MCF 10A (cell line): Measurements from ENCODE around the gene SIPA1. TPM values are rescaled to one million over a fixed set of nuclear protein-coding genes. Genes with fewer than 3 reads are reported as not detected.

Experiments
- BruUV-seq: library from RNA; stranded (reverse); fragments of 400-500 nt; replicated peaks from 2 replicates; lab custom pipeline; 2021; lab: Mats Ljungman, UMichigan
- CTCF ChIA-PET: fragments of 300-600 bp; sonication (Branson Sonifier 250); formaldehyde crosslinking; extraction: SDS; loops from one replicate; lab custom pipeline; 2021; ENCODE audit warnings: antibody characterized with exemption, inconsistent platforms; lab: Yijun Ruan, JAX
- POLR2A ChIA-PET: fragments of 300-600, 350-650 bp; sonication (Branson Sonifier 250); formaldehyde crosslinking; extraction: SDS; loops from one replicate; lab custom pipeline; 2020; ENCODE audit warnings: antibody characterized with exemption, inconsistent platforms; lab: Yijun Ruan, JAX
- DNase-seq: peaks from one replicate; pipeline ENCODE4 v3.0.0-alpha.2; 2018; ENCODE audit not compliant: unreplicated experiment
- H3K27ac Mint-ChIP-seq: one replicate; pipeline ENCODE4 v1.8.0; 2022; ENCODE audit warnings: mild to moderate bottlenecking, low read depth, mixed read lengths; ENCODE audit not compliant: unreplicated experiment
- H3K27me3 Mint-ChIP-seq: one replicate; pipeline ENCODE4 v1.8.0; 2022; ENCODE audit warnings: mixed read lengths; ENCODE audit not compliant: insufficient read depth, unreplicated experiment
- H3K36me3 Mint-ChIP-seq: one replicate; pipeline ENCODE4 v1.8.0; 2022; ENCODE audit warnings: mild to moderate bottlenecking, moderate library complexity, mixed read lengths; ENCODE audit not compliant: insufficient read depth, unreplicated experiment
- H3K4me1 Mint-ChIP-seq: one replicate; pipeline ENCODE4 v1.8.0; 2022; ENCODE audit warnings: mixed read lengths; ENCODE audit not compliant: insufficient read depth, unreplicated experiment
- H3K4me3 Mint-ChIP-seq: one replicate; pipeline ENCODE4 v1.8.0; 2022; ENCODE audit warnings: mild to moderate bottlenecking, moderate library complexity, mixed read lengths; ENCODE audit not compliant: unreplicated experiment
- H3K9me3 Mint-ChIP-seq: one replicate; pipeline ENCODE4 v1.8.0; 2022; ENCODE audit warnings: mixed read lengths; ENCODE audit not compliant: unreplicated experiment
- intact Hi-C: fragments of 100-400 bp; cut with micrococcal nuclease; formaldehyde crosslinking; loops from 2 replicates; pipeline ENCODE4 v1.14.1; 2022
- total RNA-seq: library from RNA; stranded (reverse); gene quantifications from 2 replicates; pipeline ENCODE4 v1.2.3, GENCODE V29; 2022
- TF ChIP-seq, protein P1 (sequence below): fragments of 200-600 bp; IDR thresholded peaks from one replicate; pipeline ENCODE4 v1.8.0; 2022; ENCODE audit warnings: antibody characterized with exemption, mild to moderate bottlenecking; ENCODE audit not compliant: unreplicated experiment

SIPA1 gene
- total RNA-seq, 1 experiment from 2014 or later, result 4.9 TPM

DNA sequence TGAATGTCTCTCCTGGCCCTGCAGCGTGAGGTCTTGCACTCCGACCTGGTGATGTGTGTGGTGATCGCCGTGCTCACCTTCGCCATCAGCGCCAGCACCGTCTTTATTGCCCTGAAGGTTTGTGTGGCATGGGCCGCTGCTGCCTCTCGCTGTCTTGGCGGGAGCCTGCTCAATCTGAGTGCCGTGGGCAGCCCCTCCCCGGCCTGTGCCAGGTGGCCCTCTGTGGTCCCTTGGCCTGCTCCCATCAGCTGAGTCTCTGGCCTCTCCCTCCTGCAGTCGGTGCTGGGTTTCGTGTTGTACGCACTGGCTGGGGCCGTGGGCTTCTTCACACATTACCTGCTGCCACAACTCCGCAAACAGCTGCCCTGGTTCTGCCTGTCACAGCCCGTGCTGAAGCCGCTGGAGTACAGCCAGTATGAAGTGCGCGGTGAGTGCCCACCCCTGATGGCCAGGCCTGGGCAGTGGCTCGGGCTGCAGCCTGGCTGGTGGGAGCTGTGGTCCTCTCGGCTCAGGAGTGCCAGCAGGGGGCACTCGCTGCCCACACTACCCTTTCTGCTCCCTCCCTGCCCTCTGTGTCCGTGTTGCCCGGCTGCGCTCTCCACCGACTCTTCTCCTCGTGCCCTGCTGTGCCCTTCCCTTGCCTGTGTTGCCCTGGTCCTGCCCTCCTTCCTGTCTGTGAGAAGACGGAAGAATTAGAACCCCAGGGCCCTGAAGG lies 12.1 kb upstream of the SIPA1 start:
- ChIA-PET POLR2A (interaction anchor here (0.6 kb wide), 1 partner anchor 29 kb away, joined by 3 read pairs; no protein-coding TSS in a partner anchor), CTCF (interaction anchor here (0.6 to 0.9 kb wide), 3 partner anchors 33 to 287 kb away, joined by 3 to 4 read pairs (median 3); no protein-coding TSS in a partner anchor)
- TF ChIP-seq, protein P1, sequence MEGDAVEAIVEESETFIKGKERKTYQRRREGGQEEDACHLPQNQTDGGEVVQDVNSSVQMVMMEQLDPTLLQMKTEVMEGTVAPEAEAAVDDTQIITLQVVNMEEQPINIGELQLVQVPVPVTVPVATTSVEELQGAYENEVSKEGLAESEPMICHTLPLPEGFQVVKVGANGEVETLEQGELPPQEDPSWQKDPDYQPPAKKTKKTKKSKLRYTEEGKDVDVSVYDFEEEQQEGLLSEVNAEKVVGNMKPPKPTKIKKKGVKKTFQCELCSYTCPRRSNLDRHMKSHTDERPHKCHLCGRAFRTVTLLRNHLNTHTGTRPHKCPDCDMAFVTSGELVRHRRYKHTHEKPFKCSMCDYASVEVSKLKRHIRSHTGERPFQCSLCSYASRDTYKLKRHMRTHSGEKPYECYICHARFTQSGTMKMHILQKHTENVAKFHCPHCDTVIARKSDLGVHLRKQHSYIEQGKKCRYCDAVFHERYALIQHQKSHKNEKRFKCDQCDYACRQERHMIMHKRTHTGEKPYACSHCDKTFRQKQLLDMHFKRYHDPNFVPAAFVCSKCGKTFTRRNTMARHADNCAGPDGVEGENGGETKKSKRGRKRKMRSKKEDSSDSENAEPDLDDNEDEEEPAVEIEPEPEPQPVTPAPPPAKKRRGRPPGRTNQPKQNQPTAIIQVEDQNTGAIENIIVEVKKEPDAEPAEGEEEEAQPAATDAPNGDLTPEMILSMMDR, result no peak
- BruUV-seq, result no TSS peak
- no peaks in the 10 kb centered on the region for H3K27me3 Mint-ChIP-seq
- H3K27ac Mint-ChIP-seq, result no peak overlapping the region
- intact Hi-C loops, result no loop called here
- H3K4me1 Mint-ChIP-seq, result no peaks in the 10 kb centered on the region
- DNase-seq, result no peak
- H3K4me3 Mint-ChIP-seq, result no peak overlapping the region
- H3K9me3 Mint-ChIP-seq, result no peaks in the 10 kb centered on the region
- H3K36me3 Mint-ChIP-seq, result peaks cover 37% of the 10 kb centered on the region

DNA sequence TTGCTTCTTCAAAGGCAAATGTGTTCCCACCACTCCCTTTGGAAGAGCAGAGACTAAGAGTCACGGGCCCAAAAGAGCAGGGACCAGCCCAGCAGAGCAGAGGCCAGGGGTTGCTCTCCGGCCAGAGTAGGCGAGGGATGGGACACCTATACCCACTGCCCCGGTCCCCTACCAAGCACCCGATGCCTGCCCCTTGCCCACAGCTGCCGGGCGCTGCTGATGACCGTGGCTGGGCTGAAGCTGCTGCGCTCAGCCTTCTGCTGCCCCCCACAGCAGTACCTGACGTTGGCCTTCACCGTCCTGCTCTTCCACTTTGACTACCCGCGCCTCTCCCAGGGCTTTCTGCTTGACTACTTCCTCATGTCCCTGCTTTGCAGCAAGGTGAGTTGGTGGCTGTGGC lies 10.7 kb upstream of the SIPA1 start:
- Mint-ChIP-seq H3K4me3 (no peak overlapping the region), H3K36me3 (peaks cover 25% of the 10 kb centered on the region), H3K27me3 (no peaks in the 10 kb centered on the region), H3K4me1 (no peaks in the 10 kb centered on the region), H3K27ac (no peak overlapping the region), H3K9me3 (no peaks in the 10 kb centered on the region)
- CTCF ChIA-PET, result interaction anchor here (0.9 kb wide), 1 partner anchor 33 kb away, joined by 6 read pairs; no protein-coding TSS in a partner anchor
- intact Hi-C loops, result no loop called here
- POLR2A ChIA-PET, result no interaction called here
- BruUV-seq, result no TSS peak
- TF ChIP-seq, protein P1, result no peak
- no peak for DNase-seq

DNA sequence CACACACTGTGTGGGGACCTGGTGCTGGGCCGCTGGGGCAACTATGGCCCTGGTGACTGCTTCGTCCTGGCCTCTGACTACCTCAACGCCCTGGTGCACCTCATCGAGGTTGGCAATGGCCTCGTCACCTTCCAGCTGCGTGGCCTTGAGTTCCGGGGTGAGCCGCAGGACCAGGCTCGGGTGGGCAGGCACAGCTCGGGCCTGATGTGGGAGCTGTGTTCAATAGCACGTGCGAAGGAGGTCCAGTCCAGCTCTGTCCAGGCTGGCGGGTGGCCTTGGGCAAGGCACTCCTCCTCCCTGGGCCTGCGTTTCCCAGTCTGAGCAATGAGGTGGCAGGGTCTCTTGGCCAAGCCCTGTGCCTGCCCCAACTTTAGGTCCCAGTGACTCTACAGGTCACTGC lies 8.3 kb upstream of the SIPA1 start:
- ChIA-PET CTCF (interaction anchor here (0.7 kb wide), 1 partner anchor 449 kb away, joined by 3 read pairs; no protein-coding TSS in a partner anchor), POLR2A (interaction anchor here (0.6 to 1.5 kb wide), 3 partner anchors 16 to 37 kb away, joined by 3 to 5 read pairs (median 4); partner anchors contain the start of gene MAP3K11)
- Mint-ChIP-seq H3K27me3 (no peaks in the 10 kb centered on the region), H3K36me3 (peaks cover 30% of the 10 kb centered on the region), H3K27ac (no peak overlapping the region), H3K4me3 (no peak overlapping the region), H3K4me1 (no peaks in the 10 kb centered on the region), H3K9me3 (no peaks in the 10 kb centered on the region)
- intact Hi-C loops, result no loop called here
- no peak for DNase-seq
- BruUV-seq, result no TSS peak
- TF ChIP-seq, protein P1, result no peak

DNA sequence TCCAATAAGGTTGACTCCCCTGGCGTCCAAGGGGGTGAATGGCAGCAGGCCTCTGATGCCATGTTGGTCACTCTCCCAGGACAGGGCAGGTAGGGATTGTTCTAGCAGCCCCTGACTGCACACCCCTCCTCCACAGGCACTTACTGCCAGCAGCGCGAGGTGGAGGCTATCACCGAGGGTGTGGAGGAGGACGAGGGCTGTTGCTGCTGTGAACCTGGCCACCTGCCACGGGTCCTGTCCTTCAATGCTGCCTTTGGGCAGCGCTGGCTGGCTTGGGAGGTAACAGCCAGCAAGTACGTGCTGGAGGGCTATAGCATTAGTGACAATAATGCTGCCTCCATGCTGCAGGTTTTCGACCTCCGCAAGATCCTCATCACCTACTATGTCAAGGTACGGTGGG lies 7.7 kb upstream of the SIPA1 start:
- no peaks in the 10 kb centered on the region for H3K9me3 Mint-ChIP-seq
- no peak overlapping the region for H3K27ac Mint-ChIP-seq
- TF ChIP-seq, protein P1, result no peak
- H3K4me1 Mint-ChIP-seq, result no peaks in the 10 kb centered on the region
- CTCF ChIA-PET, result no interaction called here
- BruUV-seq, result no TSS peak
- intact Hi-C loops, result no loop called here
- H3K4me3 Mint-ChIP-seq, result no peak overlapping the region
- POLR2A ChIA-PET, result interaction anchor here (0.6 kb wide), 1 partner anchor 16 kb away, joined by 4 read pairs; the partner anchor contains the start of gene MAP3K11
- no peak for DNase-seq
- no peaks in the 10 kb centered on the region for H3K27me3 Mint-ChIP-seq
- H3K36me3 Mint-ChIP-seq, result peaks cover 33% of the 10 kb centered on the region
